H1 (cell line): ENCODE results near the gene SCAPER. TPM values are rescaled to one million over a fixed set of nuclear protein-coding genes. Genes with fewer than 3 reads are reported as not detected.

ENCODE experiments used
- CTCF ChIA-PET: fragments of 300-600 bp; sonication (Branson Sonifier 250); formaldehyde crosslinking; loops from one replicate; lab custom pipeline; 2021; ENCODE audit not compliant: partially characterized antibody; lab: Charles Lee
- POLR2A ChIA-PET: fragments of 300-600 bp; sonication (Branson Sonifier 250); formaldehyde crosslinking; loops from one replicate; lab custom pipeline; 2021; ENCODE audit warnings: inconsistent platforms; ENCODE audit not compliant: partially characterized antibody; lab: Charles Lee
- DNase-seq, 2 experiments: peaks; one replicate each; pipeline versions ENCODE4 v3.0.0 to v3.0.0-alpha.2; 2010 to 2022; ENCODE audit warnings: low spot score in 2 of 2, low read depth in 1 of 2, mixed read lengths in 1 of 2
- FAIRE-seq: peaks from 2 replicates; lab custom pipeline; 2011; peaks lifted over from hg19 to GRCh38; lab: Jason Lieb, UNC
- H2AFZ ChIP-seq: 2 replicates; pipeline ENCODE4 v1.8.1; 2012; ENCODE audit warnings: low read length, inconsistent platforms
- H2AK5ac ChIP-seq: 2 replicates; pipeline ENCODE4 v1.6.1; 2013; ENCODE audit warnings: low read depth, low read length
- H2BK120ac ChIP-seq: replicated peaks from 2 replicates; pipeline ENCODE3; 2013; ENCODE audit warnings: low read depth, low read length, inconsistent platforms
- H2BK12ac ChIP-seq: 2 replicates; pipeline ENCODE4 v1.6.1; 2013; ENCODE audit warnings: low read depth, low read length
- H2BK15ac ChIP-seq: 2 replicates; pipeline ENCODE4 v1.6.1; 2013; ENCODE audit warnings: low read length
- H2BK20ac ChIP-seq: 2 replicates; pipeline ENCODE4 v1.6.1; 2013; ENCODE audit warnings: low read length
- H2BK5ac ChIP-seq: 2 replicates; pipeline ENCODE4 v1.6.1; 2013; ENCODE audit warnings: low read depth, low read length
- H3K14ac ChIP-seq: 2 replicates; pipeline ENCODE4 v1.6.1; 2013; ENCODE audit warnings: inconsistent platforms; ENCODE audit not compliant: insufficient read length
- H3K18ac ChIP-seq: 2 replicates; pipeline ENCODE4 v1.6.1; 2013; ENCODE audit warnings: low read length; ENCODE audit errors: extremely low read depth
- H3K23ac ChIP-seq: 2 replicates; pipeline ENCODE4 v1.6.1; 2013; ENCODE audit warnings: inconsistent platforms; ENCODE audit not compliant: insufficient read length
- H3K23me2 ChIP-seq: 2 replicates; pipeline ENCODE4 v1.6.1; 2013; ENCODE audit warnings: low read depth, low read length
- H3K27ac ChIP-seq: 2 replicates; pipeline ENCODE4 v1.6.1; 2011; ENCODE audit warnings: low read depth, low read length, inconsistent platforms
- H3K27me3 ChIP-seq, 4 experiments: replicated peaks in 1 of 4; 1 replicate in 1 of 4; 2 replicates in 3 of 4; pipeline versions ENCODE4 v1.6.1 to v1.8.1; 2011 to 2013; ENCODE audit warnings: low read length in 3 of 4, mild to moderate bottlenecking in 3 of 4, inconsistent platforms in 2 of 4, mixed read lengths in 2 of 4, moderate library complexity in 1 of 4; ENCODE audit not compliant: control insufficient read depth in 3 of 4, insufficient read depth in 3 of 4; ENCODE audit errors: extremely low read depth in 1 of 4
- H3K36me3 ChIP-seq, 4 experiments: 2 replicates each; pipeline versions ENCODE4 v1.6.1 to v1.8.1; 2011 to 2013; ENCODE audit warnings: mild to moderate bottlenecking in 4 of 4, low read length in 3 of 4, moderate library complexity in 2 of 4, control low read depth in 1 of 4, inconsistent platforms in 1 of 4; ENCODE audit not compliant: insufficient read depth in 4 of 4, control insufficient read depth in 2 of 4
- H3K4ac ChIP-seq: replicated peaks from 2 replicates; pipeline ENCODE3; 2013; ENCODE audit warnings: low read length, low read depth, mixed read lengths, inconsistent platforms; ENCODE audit not compliant: insufficient read length
- H3K4me1 ChIP-seq, 4 experiments: replicated peaks in 1 of 4; 1 replicate in 1 of 4; 2 replicates in 3 of 4; pipeline versions ENCODE4 v1.6.1 to v1.8.1; 2011 to 2013; ENCODE audit warnings: low read length in 3 of 4, inconsistent platforms in 2 of 4, mixed read lengths in 1 of 4; ENCODE audit not compliant: insufficient read depth in 4 of 4, control insufficient read depth in 3 of 4
- H3K4me2 ChIP-seq, 2 experiments: 2 replicates each; pipeline versions ENCODE4 v1.6.1 to v1.8.1; 2011 to 2013; ENCODE audit warnings: low read depth in 2 of 2, low read length in 2 of 2, control low read depth in 1 of 2, inconsistent platforms in 1 of 2, mild to moderate bottlenecking in 1 of 2; ENCODE audit not compliant: insufficient read depth in 1 of 2
- H3K4me3 ChIP-seq, 4 experiments: fragments of 200-600, 300-600 bp in 1 of 4; sonication (generic), shearing (Covaris generic), sonication (Bioruptor Twin) in 1 of 4; 2 replicates each; pipeline versions ENCODE4 v1.5.1 to v1.8.1; 2011 to 2016; ENCODE audit warnings: low read length in 4 of 4, low read depth in 3 of 4, control low read depth in 2 of 4, inconsistent platforms in 2 of 4, mild to moderate bottlenecking in 2 of 4, mixed read lengths in 1 of 4, moderate library complexity in 1 of 4; ENCODE audit not compliant: insufficient read depth in 2 of 4; ENCODE audit errors: extremely low read depth in 1 of 4
- H3K56ac ChIP-seq: replicated peaks from 2 replicates; pipeline ENCODE3; 2013; ENCODE audit warnings: low read depth, mild to moderate bottlenecking, mixed read lengths, low read length, inconsistent platforms; ENCODE audit not compliant: insufficient read length
- H3K79me1 ChIP-seq: 2 replicates; pipeline ENCODE4 v1.6.1; 2013; ENCODE audit warnings: low read depth, low read length, control low read depth
- H3K79me2 ChIP-seq, 2 experiments: 2 replicates each; pipeline versions ENCODE4 v1.6.1 to v1.8.1; 2012 to 2013; ENCODE audit warnings: low read length in 2 of 2, mild to moderate bottlenecking in 2 of 2, inconsistent platforms in 1 of 2; ENCODE audit not compliant: insufficient read depth in 2 of 2, control insufficient read depth in 1 of 2
- H3K9ac ChIP-seq, 4 experiments: replicated peaks in 1 of 4; 1 replicate in 1 of 4; 2 replicates in 3 of 4; pipeline versions ENCODE4 v1.6.1 to v1.8.1; 2011 to 2013; ENCODE audit warnings: low read depth in 3 of 4, low read length in 3 of 4, control low read depth in 2 of 4, mild to moderate bottlenecking in 2 of 4, moderate library complexity in 2 of 4, inconsistent platforms in 1 of 4; ENCODE audit errors: extremely low read depth in 1 of 4
- H3K9me3 ChIP-seq, 2 experiments: 2 replicates each; pipeline versions ENCODE4 v1.6.1 to v1.8.1; 2012 to 2013; ENCODE audit warnings: mild to moderate bottlenecking in 2 of 2, moderate library complexity in 2 of 2, control low read depth in 1 of 2, inconsistent platforms in 1 of 2, low read depth in 1 of 2, low read length in 1 of 2, mixed read lengths in 1 of 2; ENCODE audit not compliant: insufficient read depth in 2 of 2
- H4K20me1 ChIP-seq, 2 experiments: replicated peaks in 1 of 2; 2 replicates each; pipeline versions ENCODE3 to v1.8.1; 2011 to 2013; ENCODE audit warnings: inconsistent platforms in 2 of 2, low read length in 2 of 2, mild to moderate bottlenecking in 1 of 2; ENCODE audit not compliant: insufficient read depth in 2 of 2, control insufficient read depth in 1 of 2
- H4K5ac ChIP-seq: 2 replicates; pipeline ENCODE4 v1.6.1; 2013; ENCODE audit warnings: low read length, low read depth, mixed read lengths, inconsistent platforms; ENCODE audit not compliant: insufficient read length
- H4K8ac ChIP-seq: 2 replicates; pipeline ENCODE4 v1.8.0; 2013; ENCODE audit warnings: mild to moderate bottlenecking, moderate library complexity, low read length, inconsistent platforms; ENCODE audit not compliant: insufficient read depth; ENCODE audit errors: extremely low read depth
- H4K91ac ChIP-seq: replicated peaks from 2 replicates; pipeline ENCODE3; 2013; ENCODE audit warnings: low read length, mixed read lengths, inconsistent platforms; ENCODE audit not compliant: insufficient read length
- EZH2 ChIP-seq: fragments of 200-600 bp; sonication (generic); IDR thresholded peaks from 2 replicates; pipeline ENCODE4 v1.7.1; 2012; ENCODE audit warnings: low read depth, mild to moderate bottlenecking, moderate library complexity, low read length, inconsistent platforms; ENCODE audit not compliant: severe bottlenecking
- KDM4A ChIP-seq: IDR thresholded peaks from one replicate; pipeline ENCODE4 v1.7.1; 2012; ENCODE audit warnings: low read depth, mild to moderate bottlenecking, moderate library complexity, low read length, inconsistent platforms; ENCODE audit not compliant: severe bottlenecking
- RAD21 ChIP-seq, 2 experiments: IDR thresholded peaks in 1 of 2; conservative IDR thresholded peaks in 1 of 2; 2 replicates each; pipeline ENCODE4 v1.6.1; 2011; ENCODE audit warnings: low read depth in 2 of 2, low read length in 2 of 2, improper control_type of control experiment in 1 of 2, inconsistent platforms in 1 of 2, mild to moderate bottlenecking in 1 of 2, moderate library complexity in 1 of 2
- SAP30 ChIP-seq: fragments of 300-600 bp; sonication (generic); IDR thresholded peaks from 2 replicates; pipeline ENCODE4 v1.7.1; 2012; ENCODE audit warnings: low read length, moderate library complexity, mild to moderate bottlenecking, inconsistent platforms; ENCODE audit not compliant: insufficient read depth, insufficient replicate concordance
- WGBS, 2 experiments: shearing (Covaris generic) in 1 of 2; methylation state at CpG; one replicate each; pipeline versions ENCODE4 v1.1.6 to v1.1.7; 2013 to 2015; ENCODE audit warnings: low lambda C conversion rate in 2 of 2, mixed read lengths in 2 of 2, inconsistent platforms in 1 of 2, low coverage in 1 of 2, missing lambda C conversion rate in 1 of 2; ENCODE audit not compliant: insufficient replicate concordance in 2 of 2, insufficient coverage in 1 of 2, insufficient read length in 1 of 2; ENCODE audit errors: extremely low coverage in 1 of 2, missing lambda C conversion rate in 1 of 2; 5-methylcytosine and 5-hydroxymethylcytosine counted together
- polyA plus RNA-seq, 7 experiments: library from polyadenylated mRNA; depleted of rRNA in 3 of 7; stranded (reverse) in 5 of 7; unstranded in 2 of 7; fragments of >200 nt in 5 of 7; fragments of 200-250 nt in 2 of 7; gene quantifications; 1 replicate in 5 of 7; 2 replicates in 1 of 7; 4 replicates in 1 of 7; pipeline versions ENCODE4 v1.2.1 to v1.2.3, GENCODE V29; 2011 to 2013; ENCODE audit warnings: missing spikeins in 2 of 7, mixed read lengths in 2 of 7
- total RNA-seq: library from RNA; stranded (reverse); fragmentation: NEBNext Ultra II Directional; extraction: Animal tissue kit (Norgen Biotek cat#: 25700); gene quantifications from 2 replicates; pipeline ENCODE4 v1.2.1, GENCODE V29; 2021

The SCAPER gene
- total and polyA plus RNA-seq, 2 of the 8 experiments (the other 6 are each of a cell fraction or from before 2014, with no cell fraction given): 1.6 to 6.8 TPM

DNA sequence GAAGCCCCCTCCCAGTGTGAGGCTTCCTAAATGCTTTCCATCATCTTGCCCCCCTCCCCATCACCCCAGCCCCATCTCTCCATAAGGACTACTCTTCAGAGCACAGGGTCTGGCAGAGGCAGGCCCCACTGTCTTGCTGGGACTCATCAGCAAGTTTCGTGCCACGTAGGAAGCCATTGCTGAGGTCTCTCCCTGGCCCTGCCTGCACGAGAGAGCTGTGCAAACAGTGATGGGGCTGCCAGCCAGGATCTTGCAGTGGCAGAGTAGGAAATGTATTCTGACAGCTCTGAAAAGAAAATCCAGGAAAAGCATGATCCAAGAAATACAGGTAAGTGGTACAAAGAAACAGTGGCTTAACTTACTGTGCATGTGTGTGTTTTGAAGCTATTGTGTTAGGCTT, 546.0 kb downstream of the SCAPER start:
- no peak overlapping the region for H4K8ac ChIP-seq

More for the DNA sequence above, 546.0 kb downstream of the SCAPER start:
- Histone ChIP-seq H3K4ac (no peak overlapping the region), H3K36me3 (no peaks in the 10 kb centered on the region), H3K27me3 (no peaks in the 10 kb centered on the region; a peak in 1 of 7 replicates), H3K56ac (no peak overlapping the region), H3K23me2 (no peaks in the 10 kb centered on the region; the same call in 1 of the 2 replicates), H3K9ac (no peak overlapping the region), H3K79me2 (no peaks in the 10 kb centered on the region), H2BK20ac (no peak overlapping the region), H4K5ac (no peak overlapping the region), H3K9me3 (no peaks in the 10 kb centered on the region), H3K14ac (no peak overlapping the region), H2BK5ac (no peak overlapping the region), H3K18ac (no peak overlapping the region), H2AK5ac (no peak overlapping the region), H3K4me1 (no peaks in the 10 kb centered on the region), H2AFZ (no peak overlapping the region), H3K4me3 (no peak overlapping the region), H3K23ac (no peak overlapping the region), H3K79me1 (no peaks in the 10 kb centered on the region), H3K4me2 (no peak overlapping the region), H4K20me1 (no peaks in the 10 kb centered on the region), H2BK15ac (no peak overlapping the region), H3K27ac (no peak overlapping the region), H4K91ac (no peak overlapping the region), H2BK120ac (no peak overlapping the region), H2BK12ac (no peak overlapping the region)
- ChIA-PET CTCF (no interaction called here), POLR2A (no interaction called here)
- 79% methylated on average over 3 of the region's 3 CpGs; no CpG with 5 or more reads in 1 of the 2 experiments for WGBS, 2 experiments
- DNase-seq (no peak), FAIRE-seq (no peak)
- TF ChIP-seq RAD21 (IDR thresholded peaks at IDR 0.05 in 1 of 2, conservative IDR thresholded peaks at IDR 0.05 in 1 of 2; ENCODE audit: low read depth in 2 of 2, low read length in 2 of 2): no peak
- TF ChIP-seq KDM4A: no peak
- TF ChIP-seq EZH2: no peak
- no peak for TF ChIP-seq SAP30
